Rectal smooth muscle tissue (tissue), 1 donor: ENCODE data around the gene ODF4.

Experiments used
- H3K27ac ChIP-seq: one replicate; pipeline ENCODE4 v1.7.0; 2013; ENCODE audit warnings: low read depth, low read length, inconsistent platforms
- H3K27me3 ChIP-seq: one replicate; pipeline ENCODE4 v1.7.0; 2013; ENCODE audit warnings: low read length; ENCODE audit not compliant: control insufficient read depth, insufficient read depth
- H3K36me3 ChIP-seq: one replicate; pipeline ENCODE4 v1.7.0; 2013; ENCODE audit warnings: low read length; ENCODE audit not compliant: control insufficient read depth, insufficient read depth
- H3K4me1 ChIP-seq: one replicate; pipeline ENCODE4 v1.7.0; 2013; ENCODE audit warnings: low read length; ENCODE audit not compliant: control insufficient read depth, insufficient read depth
- H3K4me3 ChIP-seq: one replicate; pipeline ENCODE4 v1.7.0; 2013; ENCODE audit warnings: low read length
- H3K9ac ChIP-seq: one replicate; pipeline ENCODE4 v1.7.0; 2013; ENCODE audit warnings: low read length

The ODF4 gene, protein sequence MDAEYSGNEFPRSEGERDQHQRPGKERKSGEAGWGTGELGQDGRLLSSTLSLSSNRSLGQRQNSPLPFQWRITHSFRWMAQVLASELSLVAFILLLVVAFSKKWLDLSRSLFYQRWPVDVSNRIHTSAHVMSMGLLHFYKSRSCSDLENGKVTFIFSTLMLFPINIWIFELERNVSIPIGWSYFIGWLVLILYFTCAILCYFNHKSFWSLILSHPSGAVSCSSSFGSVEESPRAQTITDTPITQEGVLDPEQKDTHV

DNA sequence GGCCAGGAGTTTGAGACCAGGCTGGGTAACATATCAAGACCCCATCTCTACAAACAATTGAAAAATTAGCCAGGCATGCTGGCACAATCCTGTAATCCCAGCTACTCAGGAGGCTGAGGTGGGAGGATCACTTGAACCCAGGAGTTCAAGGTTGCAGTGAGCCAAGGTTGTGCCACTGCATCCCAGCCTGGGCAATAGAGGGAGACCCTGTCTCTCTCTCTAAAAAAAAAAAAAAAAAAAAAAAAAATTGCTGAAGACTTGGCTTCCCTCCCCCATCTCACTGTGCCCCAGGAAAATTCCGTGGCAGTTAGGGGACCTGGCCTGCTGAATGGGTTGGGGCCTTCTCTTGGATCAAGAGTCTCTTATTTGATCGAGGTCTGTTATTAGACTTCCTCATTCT is at the start of gene ODF4:
ODF4 (plus strand) TSS at position 301 of the 400 bp plus-strand sequence. CDS start 212 bp downstream, outside the sequence.
- no peaks in the 10 kb centered on the region for H3K4me1 ChIP-seq
- no peak within 1 kb of the TSS for H3K9ac ChIP-seq
- H3K27ac ChIP-seq: no peak within 1 kb of the TSS
- H3K27me3 ChIP-seq: no peaks in the 10 kb centered on the region
- H3K36me3 ChIP-seq: no peaks in the 10 kb centered on the region
- H3K4me3 ChIP-seq: no peak within 1 kb of the TSS

DNA sequence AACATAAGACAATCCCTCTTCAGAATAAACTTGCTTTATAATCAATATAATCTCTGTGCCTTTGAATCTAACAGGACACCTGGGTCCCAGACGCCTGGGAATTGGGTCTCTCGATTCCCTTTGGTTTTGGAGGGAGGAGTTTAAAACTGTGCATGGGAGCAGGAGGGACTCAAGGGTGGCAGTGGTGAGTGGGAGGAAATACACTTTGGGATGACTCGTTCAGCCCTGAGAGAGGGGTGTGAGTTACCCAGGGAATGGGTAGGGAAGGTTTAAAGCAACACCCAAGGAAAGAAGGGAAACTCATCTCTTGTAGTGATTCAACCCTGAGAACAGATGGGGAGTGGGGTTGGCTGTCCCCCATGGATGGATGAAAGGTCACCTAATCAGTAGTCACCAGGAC is 49.6 kb upstream of the ODF4 start:
- H3K4me3 ChIP-seq: no peak overlapping the region
- H3K4me1 ChIP-seq: peaks cover 14% of the 10 kb centered on the region
- H3K9ac ChIP-seq: no peak overlapping the region
- no peaks in the 10 kb centered on the region for H3K27me3 ChIP-seq
- H3K27ac ChIP-seq: no peak overlapping the region
- no peaks in the 10 kb centered on the region for H3K36me3 ChIP-seq

DNA sequence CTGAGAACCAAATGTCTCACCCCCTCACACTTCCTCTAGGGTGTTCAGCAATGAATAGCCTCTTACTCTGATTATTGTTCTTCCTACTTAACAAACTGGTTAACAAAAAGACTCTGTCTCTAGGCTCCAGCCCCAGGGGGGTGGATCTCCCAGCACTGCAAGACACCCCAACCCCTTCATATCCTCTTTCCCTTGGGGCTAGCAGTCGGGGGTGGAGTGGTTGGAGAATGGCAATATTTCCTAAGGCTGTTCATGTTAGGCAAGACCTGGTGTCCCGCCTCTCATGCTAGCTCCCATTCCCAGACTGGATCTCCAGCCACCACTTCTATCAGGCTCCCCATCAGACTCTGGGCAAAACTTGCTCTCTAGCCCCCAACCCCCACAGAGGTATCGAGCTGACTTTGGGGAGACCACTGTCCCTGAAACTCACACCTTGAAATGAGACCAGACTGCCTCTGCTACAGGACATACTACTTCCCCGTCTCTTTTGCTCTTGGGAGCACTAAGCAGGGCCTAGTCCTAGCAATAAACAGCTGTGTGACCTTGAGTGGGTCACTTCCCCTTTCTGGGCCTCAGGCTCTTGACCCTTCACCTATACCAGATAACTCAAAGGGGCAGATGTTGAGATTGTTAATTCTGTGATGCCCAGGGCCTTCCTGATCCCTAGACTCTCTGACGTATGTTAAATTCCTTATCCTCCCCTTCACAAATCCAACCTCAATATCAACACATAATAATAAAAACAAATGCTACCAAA is 46.8 kb upstream of the ODF4 start:
- no peaks in the 10 kb centered on the region for H3K27me3 ChIP-seq
- no peak overlapping the region for H3K9ac ChIP-seq
- no peak overlapping the region for H3K27ac ChIP-seq
- H3K36me3 ChIP-seq: no peaks in the 10 kb centered on the region
- no peak overlapping the region for H3K4me3 ChIP-seq
- peaks cover 14% of the 10 kb centered on the region for H3K4me1 ChIP-seq

DNA sequence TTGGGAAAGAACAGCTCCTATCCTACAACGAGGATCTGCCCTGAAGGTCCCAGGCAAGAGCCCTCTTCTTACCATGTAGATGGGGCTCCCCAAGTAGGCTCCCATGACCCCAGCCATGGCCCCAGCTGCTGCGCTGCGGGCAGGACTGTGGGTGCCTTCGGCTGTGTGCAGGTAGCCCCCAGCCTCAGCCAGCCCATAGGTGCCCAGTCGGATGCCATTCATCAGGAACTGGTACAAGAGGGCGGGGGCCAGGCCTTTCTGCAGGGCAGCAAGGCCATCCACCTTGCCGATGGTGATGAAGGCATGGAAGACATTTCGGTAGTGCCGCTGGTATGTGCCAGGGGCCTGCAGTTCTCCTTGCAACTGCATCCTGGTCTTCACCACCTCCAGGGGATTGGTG is 45.3 kb upstream of the ODF4 start:
- Histone ChIP-seq H3K27ac (no peak overlapping the region), H3K36me3 (no peaks in the 10 kb centered on the region), H3K4me1 (peaks cover 9% of the 10 kb centered on the region), H3K4me3 (peak overlapping the region; percentile 79), H3K9ac (no peak overlapping the region), H3K27me3 (no peaks in the 10 kb centered on the region)

DNA sequence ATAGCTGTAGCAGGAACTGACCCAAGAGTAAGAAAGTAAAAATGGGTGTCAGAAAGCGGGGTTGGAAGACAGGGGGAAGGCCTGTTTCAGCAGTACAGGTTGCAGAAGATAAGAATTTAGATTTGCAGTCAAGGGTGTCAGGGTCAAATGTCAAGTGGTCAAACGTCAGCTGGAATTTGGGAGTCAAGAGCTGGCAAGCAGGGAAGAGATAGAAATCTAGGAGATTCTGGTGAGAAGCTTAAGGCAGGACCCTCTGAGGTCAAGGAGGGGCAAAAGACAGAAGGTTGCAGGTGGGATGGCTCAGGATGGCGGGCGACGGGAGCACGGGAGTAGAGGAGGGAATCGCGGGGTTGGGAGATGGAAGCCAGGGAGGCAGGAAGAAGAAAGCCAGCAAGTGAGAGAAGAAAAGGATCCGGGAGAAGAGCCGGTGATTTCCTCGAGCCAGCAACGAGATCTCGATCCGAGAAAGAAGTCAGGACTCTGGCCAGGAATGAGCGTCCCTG is 44.8 kb upstream of the ODF4 start:
- Histone ChIP-seq H3K4me3 (peak overlapping the region; percentile 79), H3K36me3 (no peaks in the 10 kb centered on the region), H3K27me3 (no peaks in the 10 kb centered on the region), H3K9ac (peak overlapping the region; percentile 57), H3K27ac (peak overlapping the region; percentile 91), H3K4me1 (peaks cover 6% of the 10 kb centered on the region)

DNA sequence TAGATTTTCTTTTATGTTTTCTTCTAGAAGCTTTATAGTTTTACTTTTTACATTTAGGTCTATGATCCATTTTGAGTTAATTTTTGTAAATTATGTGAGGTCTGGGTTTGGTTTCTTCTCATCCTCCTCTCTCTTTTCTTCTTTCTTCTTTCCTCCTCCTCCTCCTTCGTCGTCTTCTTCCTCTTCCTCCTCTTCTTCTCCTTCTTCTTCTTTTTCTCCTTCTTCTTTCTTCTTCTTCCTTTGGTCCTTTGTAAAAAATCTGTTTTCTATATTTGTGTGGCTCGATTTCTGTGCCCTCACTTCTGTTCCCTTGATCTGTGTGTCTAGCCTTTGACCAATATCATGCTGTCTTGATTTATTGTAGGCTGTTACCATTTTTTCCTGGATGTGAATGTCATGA is 39.4 kb upstream of the ODF4 start:
- H3K4me1 ChIP-seq: no peaks in the 10 kb centered on the region
- H3K4me3 ChIP-seq: no peak overlapping the region
- no peak overlapping the region for H3K27ac ChIP-seq
- no peak overlapping the region for H3K9ac ChIP-seq
- H3K27me3 ChIP-seq: no peaks in the 10 kb centered on the region
- H3K36me3 ChIP-seq: no peaks in the 10 kb centered on the region

DNA sequence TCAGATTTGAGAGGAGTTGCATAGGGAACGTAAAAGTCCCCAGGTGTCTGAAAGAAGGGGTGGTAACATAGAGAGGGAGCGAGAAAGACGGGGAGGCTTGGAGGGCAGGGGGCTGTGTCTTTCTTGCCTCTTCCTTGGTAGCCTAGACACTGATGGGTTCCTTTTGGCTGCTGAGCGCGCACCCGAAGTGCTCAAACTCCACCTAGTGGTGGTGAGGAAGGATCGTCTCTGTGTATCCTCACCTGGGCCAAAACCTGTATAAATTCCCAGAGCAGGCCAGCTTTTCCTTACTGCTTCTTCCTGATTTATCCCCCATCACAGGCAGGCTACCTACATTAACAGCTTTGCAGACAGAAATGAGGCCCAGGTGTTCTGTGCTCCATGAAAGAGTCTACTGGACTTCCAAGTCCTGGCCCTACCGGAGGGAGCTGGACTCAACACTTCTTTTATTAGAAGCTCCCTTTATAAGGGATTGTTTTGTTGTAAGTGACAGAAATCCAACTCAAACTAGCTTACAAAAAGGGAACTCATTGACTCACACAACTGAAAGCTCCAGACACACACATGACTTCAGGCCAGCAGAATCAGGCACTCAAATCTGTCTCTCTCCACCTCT is 38.9 kb upstream of the ODF4 start:
- H3K9ac ChIP-seq: no peak overlapping the region
- H3K27me3 ChIP-seq: no peaks in the 10 kb centered on the region
- H3K27ac ChIP-seq: no peak overlapping the region
- no peaks in the 10 kb centered on the region for H3K36me3 ChIP-seq
- no peaks in the 10 kb centered on the region for H3K4me1 ChIP-seq
- H3K4me3 ChIP-seq: no peak overlapping the region

DNA sequence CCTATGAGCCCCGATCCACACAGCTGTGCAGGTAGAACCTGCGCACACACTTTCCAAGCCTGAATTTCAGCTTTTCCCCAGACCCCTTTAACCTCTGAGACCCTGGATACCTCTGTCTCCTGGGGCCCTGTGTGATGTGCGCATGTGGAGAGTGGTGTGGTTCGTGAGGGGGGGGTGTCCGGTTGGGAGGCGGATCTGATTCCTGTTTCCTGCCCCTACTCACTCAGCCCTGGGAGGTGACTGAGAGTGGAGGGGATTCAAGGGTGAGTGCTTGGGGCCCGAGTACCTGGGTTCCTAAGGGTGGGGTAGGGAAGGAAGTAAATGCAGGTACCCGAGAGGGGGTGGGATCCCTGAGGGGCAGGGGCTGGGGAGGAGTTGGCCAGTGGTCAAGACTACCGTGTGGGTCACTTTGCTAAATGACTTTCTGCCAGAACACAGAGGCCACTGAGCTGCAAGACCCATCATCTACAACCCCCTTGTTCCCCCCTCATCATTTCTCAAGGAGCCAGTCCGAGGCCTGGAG is 29.0 kb upstream of the ODF4 start:
- no peaks in the 10 kb centered on the region for H3K4me1 ChIP-seq
- no peak overlapping the region for H3K4me3 ChIP-seq
- no peaks in the 10 kb centered on the region for H3K36me3 ChIP-seq
- H3K9ac ChIP-seq: no peak overlapping the region
- peak overlapping the region; percentile 45 for H3K27ac ChIP-seq
- peaks cover 19% of the 10 kb centered on the region for H3K27me3 ChIP-seq

DNA sequence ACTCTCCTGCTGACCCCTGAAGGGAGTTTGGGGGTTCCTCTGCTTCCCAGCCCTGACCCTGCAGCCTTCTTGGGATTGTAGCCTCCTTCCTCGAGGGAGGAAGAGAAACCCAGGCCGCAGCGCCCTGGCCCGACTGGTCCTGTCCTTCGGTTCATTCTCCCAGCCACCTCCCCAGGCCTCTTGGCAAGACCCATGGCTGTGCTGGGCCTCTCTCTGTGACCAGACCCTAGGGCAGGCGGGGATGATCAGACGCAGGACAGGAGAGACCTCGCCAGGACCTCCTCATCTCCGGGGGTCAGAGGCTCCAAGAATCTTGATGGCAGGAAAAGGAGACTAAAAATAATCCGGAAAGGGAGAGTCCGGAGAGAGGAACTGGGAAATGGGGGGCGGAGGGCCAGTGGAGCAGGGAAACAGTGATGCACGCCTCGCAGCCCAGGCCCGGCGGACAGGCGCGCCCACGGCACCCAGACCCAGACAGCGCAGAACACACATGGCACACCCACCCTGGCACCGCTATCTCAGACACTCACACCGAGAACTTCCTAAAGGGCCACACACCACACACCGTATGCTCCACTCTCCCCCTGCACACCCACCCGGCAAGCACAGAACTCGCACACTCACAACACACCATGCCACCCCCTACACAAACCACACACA is 28.4 kb upstream of the ODF4 start:
- peak overlapping the region; percentile 45 for H3K27ac ChIP-seq
- H3K4me3 ChIP-seq: no peak overlapping the region
- peaks cover 21% of the 10 kb centered on the region for H3K27me3 ChIP-seq
- no peak overlapping the region for H3K9ac ChIP-seq
- no peaks in the 10 kb centered on the region for H3K36me3 ChIP-seq
- no peaks in the 10 kb centered on the region for H3K4me1 ChIP-seq

DNA sequence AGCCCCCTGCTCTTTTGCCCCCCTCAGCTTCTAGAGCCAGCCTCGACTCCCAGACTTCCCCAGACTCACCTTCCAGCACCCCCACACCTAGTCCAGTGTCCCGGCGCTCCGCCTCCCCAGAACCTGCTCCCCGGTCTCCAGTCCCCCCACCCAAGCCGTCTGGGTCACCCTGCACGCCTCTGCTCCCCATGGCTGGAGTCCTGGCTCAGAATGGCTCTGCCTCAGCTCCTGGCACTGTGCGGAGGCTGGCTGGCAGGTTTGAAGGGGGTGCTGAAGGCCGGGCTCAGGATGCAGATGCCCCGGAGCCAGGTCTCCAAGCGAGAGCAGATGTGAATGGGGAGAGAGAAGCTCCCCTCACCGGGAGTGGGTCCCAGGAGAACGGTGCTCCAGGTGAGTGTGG is 27.4 kb upstream of the ODF4 start:
- Histone ChIP-seq H3K27me3 (peaks cover 21% of the 10 kb centered on the region), H3K4me1 (no peaks in the 10 kb centered on the region), H3K9ac (no peak overlapping the region), H3K27ac (no peak overlapping the region), H3K4me3 (no peak overlapping the region), H3K36me3 (no peaks in the 10 kb centered on the region)

DNA sequence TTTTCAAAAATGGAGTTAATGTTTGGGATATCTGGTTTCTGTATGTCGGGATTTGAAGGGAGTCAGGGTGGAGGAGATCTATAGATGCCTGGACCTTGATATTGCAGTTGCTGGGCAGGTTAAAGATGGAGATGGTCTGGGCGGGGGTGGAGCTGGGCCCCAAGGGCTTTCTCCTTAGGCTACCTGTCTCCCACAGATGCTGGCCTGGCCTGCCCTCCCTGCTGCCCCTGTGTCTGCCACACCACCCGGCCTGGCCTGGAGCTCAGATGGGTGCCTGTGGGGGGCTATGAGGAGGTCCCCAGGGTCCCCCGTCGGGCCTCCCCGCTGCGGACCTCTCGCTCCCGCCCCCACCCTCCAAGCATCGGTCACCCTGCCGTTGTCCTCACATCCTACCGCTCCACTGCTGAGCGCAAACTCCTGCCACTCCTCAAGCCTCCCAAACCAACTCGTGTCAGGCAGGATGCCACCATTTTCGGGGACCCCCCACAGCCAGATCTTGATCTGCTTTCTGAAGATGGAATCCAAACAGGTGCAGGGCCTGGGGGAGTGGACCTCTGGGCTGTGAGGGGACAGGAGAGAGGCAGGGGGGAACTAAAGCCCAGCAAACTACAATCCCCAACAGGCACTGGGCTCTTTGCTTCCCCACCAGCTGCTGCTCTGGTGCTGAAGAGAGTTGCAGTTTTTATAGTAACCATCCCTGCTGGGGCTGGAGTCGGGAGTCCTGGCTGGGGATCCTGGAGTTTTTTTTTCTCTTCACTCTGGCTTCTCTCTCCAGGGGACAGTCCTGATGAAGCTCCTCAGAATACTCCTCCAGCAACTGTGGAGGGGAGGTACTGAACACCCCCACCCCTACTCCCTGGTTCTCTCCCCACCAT is 26.7 kb upstream of the ODF4 start:
- H3K4me3 ChIP-seq: no peak overlapping the region
- H3K27me3 ChIP-seq: peaks cover 21% of the 10 kb centered on the region
- no peaks in the 10 kb centered on the region for H3K36me3 ChIP-seq
- no peaks in the 10 kb centered on the region for H3K4me1 ChIP-seq
- H3K9ac ChIP-seq: no peak overlapping the region
- H3K27ac ChIP-seq: no peak overlapping the region
